Fibroblast of lung (primary cell): ENCODE data around the gene ERVV-1. TPM values are rescaled to one million over a fixed set of nuclear protein-coding genes. Genes with fewer than 3 reads are reported as not detected.

Experiments used
- DNase-seq, 2 donors: peaks; one replicate each; pipeline versions ENCODE4 v3.0.0 to v3.0.0-alpha.2; 2010; ENCODE audit warnings: low read depth in 2 of 2
- H2AFZ ChIP-seq: 2 replicates; pipeline ENCODE4 v1.5.1; 2012; ENCODE audit warnings: low read length, control low read depth, inconsistent platforms
- H3K27ac ChIP-seq: 2 replicates; pipeline ENCODE4 v1.5.1; 2011; ENCODE audit warnings: low read length, control low read depth; ENCODE audit not compliant: insufficient read depth
- H3K27me3 ChIP-seq: 2 replicates; pipeline ENCODE4 v1.5.1; 2011; ENCODE audit warnings: mild to moderate bottlenecking, low read length; ENCODE audit not compliant: control insufficient read depth, insufficient read depth
- H3K36me3 ChIP-seq: 2 replicates; pipeline ENCODE4 v1.5.1; 2011; ENCODE audit warnings: low read length; ENCODE audit not compliant: control insufficient read depth, insufficient read depth
- H3K4me1 ChIP-seq: 2 replicates; pipeline ENCODE4 v1.5.1; 2011; ENCODE audit warnings: low read length; ENCODE audit not compliant: control insufficient read depth, insufficient read depth; ENCODE audit errors: extremely low read depth
- H3K4me2 ChIP-seq: 2 replicates; pipeline ENCODE4 v1.5.1; 2011; ENCODE audit warnings: low read length, control low read depth; ENCODE audit not compliant: insufficient read depth; ENCODE audit errors: extremely low read depth
- H3K4me3 ChIP-seq, 4 experiments: fragments of 200-600 bp in 1 of 4; sonication (generic) in 1 of 4; replicated peaks in 1 of 4; 2 replicates each; pipeline ENCODE4 v1.5.1; 2011 to 2016; ENCODE audit warnings: low read length in 4 of 4, low read depth in 3 of 4, mild to moderate bottlenecking in 3 of 4, control low read depth in 2 of 4, inconsistent platforms in 1 of 4, mixed read lengths in 1 of 4; ENCODE audit not compliant: insufficient read depth in 1 of 4; ENCODE audit errors: control extremely low read depth in 1 of 4
- H3K79me2 ChIP-seq: 2 replicates; pipeline ENCODE4 v1.5.1; 2012; ENCODE audit warnings: mild to moderate bottlenecking, low read length, inconsistent platforms; ENCODE audit not compliant: control insufficient read depth, insufficient read depth
- H3K9ac ChIP-seq: 2 replicates; pipeline ENCODE4 v1.5.1; 2011; ENCODE audit warnings: mild to moderate bottlenecking, low read length, control low read depth; ENCODE audit not compliant: insufficient read depth
- H3K9me3 ChIP-seq: 2 replicates; pipeline ENCODE4 v1.5.1; 2012; ENCODE audit warnings: low read depth, low read length; ENCODE audit not compliant: control insufficient read depth, insufficient read depth
- H4K20me1 ChIP-seq: 2 replicates; pipeline ENCODE4 v1.5.1; 2011; ENCODE audit warnings: low read length; ENCODE audit not compliant: control insufficient read depth, insufficient read depth; ENCODE audit errors: extremely low read depth
- CTCF ChIP-seq, 2 donors: IDR thresholded peaks in 1 of 2; conservative IDR thresholded peaks in 1 of 2; 1 replicate in 1 of 2; 2 replicates in 1 of 2; pipeline ENCODE4 v1.5.1; 2011 to 2012; ENCODE audit warnings: low read length in 2 of 2, control low read depth in 1 of 2, inconsistent platforms in 1 of 2, low read depth in 1 of 2, mild to moderate bottlenecking in 1 of 2
- EZH2 ChIP-seq: IDR thresholded peaks from 2 replicates; pipeline ENCODE4 v1.5.1; 2012; ENCODE audit warnings: low read length, control low read depth, mild to moderate bottlenecking; ENCODE audit errors: missing control alignments
- polyA plus RNA-seq, 2 donors: library from polyadenylated mRNA; depleted of rRNA in 1 of 2; stranded (reverse) in 1 of 2; unstranded in 1 of 2; fragments of >200 nt; gene quantifications; 2 replicates each; pipeline ENCODE4 v1.2.1, GENCODE V29; 2011 to 2012; ENCODE audit warnings: missing spikeins in 1 of 2
- total RNA-seq: library from RNA; depleted of rRNA; stranded (reverse); fragments of >200 nt; gene quantifications from 2 replicates; pipeline ENCODE4 v1.2.1, GENCODE V29; 2014

ERVV-1 gene
- total and polyA plus RNA-seq, 2 donors (not counting 1 experiment from before 2014, with no cell fraction given) = 0.03 TPM; not detected in 1

GRCh38 chr19:53041366-53041765 is 27.6 kb downstream of the ERVV-1 start:
- Histone ChIP-seq H3K9ac (no peak overlapping the region), H4K20me1 (no peaks in the 10 kb centered on the region), H3K4me3 (no peak overlapping the region), H3K4me1 (no peaks in the 10 kb centered on the region), H3K36me3 (no peaks in the 10 kb centered on the region), H3K79me2 (no peaks in the 10 kb centered on the region), H3K27ac (no peak overlapping the region), H3K27me3 (no peaks in the 10 kb centered on the region), H2AFZ (no peak overlapping the region), H3K9me3 (no peaks in the 10 kb centered on the region), H3K4me2 (no peak overlapping the region)
- no peak for DNase-seq
- TF ChIP-seq EZH2 (no peak), CTCF (conservative IDR thresholded peaks at IDR 0.05 in 1 of 2, IDR thresholded peaks at IDR 0.05 in 1 of 2; ENCODE audit: low read depth in 1 of 2, low read length in 2 of 2) (no peak)

GRCh38 chr19:53045536-53045935 is 31.8 kb downstream of the ERVV-1 start:
- TF ChIP-seq EZH2 (no peak), CTCF (conservative IDR thresholded peaks at IDR 0.05 in 1 of 2, IDR thresholded peaks at IDR 0.05 in 1 of 2; ENCODE audit: low read depth in 1 of 2, low read length in 2 of 2) (no peak)
- Histone ChIP-seq H3K27me3 (no peaks in the 10 kb centered on the region), H3K4me1 (no peaks in the 10 kb centered on the region), H3K36me3 (no peaks in the 10 kb centered on the region), H2AFZ (no peak overlapping the region), H3K9me3 (peaks cover 2% of the 10 kb centered on the region), H4K20me1 (no peaks in the 10 kb centered on the region), H3K4me3 (no peak overlapping the region), H3K9ac (no peak overlapping the region), H3K79me2 (no peaks in the 10 kb centered on the region), H3K4me2 (no peak overlapping the region), H3K27ac (no peak overlapping the region)
- DNase-seq = no peak

GRCh38 chr19:53047379-53047778 is 33.7 kb downstream of the ERVV-1 start:
- H2AFZ ChIP-seq = no peak overlapping the region
- H3K9me3 ChIP-seq = peaks cover 2% of the 10 kb centered on the region
- TF ChIP-seq CTCF (conservative IDR thresholded peaks at IDR 0.05 in 1 of 2, IDR thresholded peaks at IDR 0.05 in 1 of 2; ENCODE audit: low read depth in 1 of 2, low read length in 2 of 2) (no peak), EZH2 (no peak)
- no peaks in the 10 kb centered on the region for H3K27me3 ChIP-seq
- H3K79me2 ChIP-seq = no peaks in the 10 kb centered on the region
- no peaks in the 10 kb centered on the region for H3K36me3 ChIP-seq
- H3K4me3 ChIP-seq = no peak overlapping the region
- no peak for DNase-seq
- H3K4me1 ChIP-seq = no peaks in the 10 kb centered on the region
- no peak overlapping the region for H3K27ac ChIP-seq
- no peak overlapping the region for H3K4me2 ChIP-seq
- H4K20me1 ChIP-seq = no peaks in the 10 kb centered on the region
- no peak overlapping the region for H3K9ac ChIP-seq
